DMS79 treated with DMSO at 0.1 percent for 48 hours (cell line): Measurements from ENCODE around the gene ZNF513.
A peak's percentile ranks its signal among the peaks of the same experiment; 100 is the strongest.
"Not testable (repeated sequence)": the region's sequence is repeated elsewhere in the genome, so short reads cannot be mapped to it uniquely, and the experiment has no call there.

ENCODE experiments used
- DNase-seq: peaks from one replicate; lab custom pipeline; 2025; lab: John Stamatoyannopoulos, UW

ZNF513 gene, protein sequence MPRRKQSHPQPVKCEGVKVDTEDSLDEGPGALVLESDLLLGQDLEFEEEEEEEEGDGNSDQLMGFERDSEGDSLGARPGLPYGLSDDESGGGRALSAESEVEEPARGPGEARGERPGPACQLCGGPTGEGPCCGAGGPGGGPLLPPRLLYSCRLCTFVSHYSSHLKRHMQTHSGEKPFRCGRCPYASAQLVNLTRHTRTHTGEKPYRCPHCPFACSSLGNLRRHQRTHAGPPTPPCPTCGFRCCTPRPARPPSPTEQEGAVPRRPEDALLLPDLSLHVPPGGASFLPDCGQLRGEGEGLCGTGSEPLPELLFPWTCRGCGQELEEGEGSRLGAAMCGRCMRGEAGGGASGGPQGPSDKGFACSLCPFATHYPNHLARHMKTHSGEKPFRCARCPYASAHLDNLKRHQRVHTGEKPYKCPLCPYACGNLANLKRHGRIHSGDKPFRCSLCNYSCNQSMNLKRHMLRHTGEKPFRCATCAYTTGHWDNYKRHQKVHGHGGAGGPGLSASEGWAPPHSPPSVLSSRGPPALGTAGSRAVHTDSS

DNA sequence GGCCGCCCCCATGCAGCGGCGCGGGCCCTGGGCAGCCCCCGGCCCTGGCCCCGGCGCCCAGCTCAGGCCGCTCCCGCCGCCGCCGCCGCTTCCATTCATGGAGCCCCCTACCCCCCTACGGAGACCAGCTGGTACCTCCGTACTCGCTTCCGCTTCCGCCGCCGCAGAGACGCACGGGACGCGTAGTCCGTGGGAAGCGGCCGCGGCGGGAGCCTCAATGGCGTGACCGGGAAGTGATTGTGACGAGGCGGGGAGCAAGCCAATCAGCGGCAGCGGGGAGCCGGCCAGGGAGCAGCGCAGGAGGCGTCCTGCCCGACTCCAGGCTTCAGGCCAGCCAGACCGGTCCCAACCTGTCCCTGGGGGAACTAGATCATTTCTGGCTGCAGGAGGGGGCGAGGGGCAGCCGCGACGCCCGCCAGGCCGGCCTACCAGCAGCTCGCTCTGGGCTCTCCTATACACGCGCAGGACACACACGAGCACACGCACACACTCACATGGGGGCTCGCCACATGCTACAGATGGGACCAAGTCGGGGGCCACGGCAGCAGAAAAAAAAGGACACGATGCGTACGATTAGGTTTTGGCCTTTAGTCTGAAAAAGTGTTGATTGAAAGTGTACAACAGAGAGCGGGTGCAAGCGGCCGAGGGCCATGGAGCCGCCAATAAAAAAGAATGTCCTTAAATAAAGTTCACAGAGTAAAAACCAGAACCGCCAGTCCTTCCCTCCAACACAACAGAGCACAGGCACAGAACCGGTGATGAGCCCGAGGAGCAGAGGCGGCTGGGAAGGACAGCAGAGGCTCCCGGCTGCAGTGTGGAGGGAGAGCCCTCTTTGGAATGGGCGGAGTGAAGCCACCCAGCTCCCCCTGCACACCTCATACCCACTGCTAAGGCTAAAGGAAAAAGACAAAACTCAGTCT is at the start of gene ZNF513:
Gene ZNF513, minus strand, starts transcription at position 109 of the 920 bp plus-strand sequence. CDS start 208 bp downstream, outside the sequence.
- peak; percentile 93 for DNase-seq

DNA sequence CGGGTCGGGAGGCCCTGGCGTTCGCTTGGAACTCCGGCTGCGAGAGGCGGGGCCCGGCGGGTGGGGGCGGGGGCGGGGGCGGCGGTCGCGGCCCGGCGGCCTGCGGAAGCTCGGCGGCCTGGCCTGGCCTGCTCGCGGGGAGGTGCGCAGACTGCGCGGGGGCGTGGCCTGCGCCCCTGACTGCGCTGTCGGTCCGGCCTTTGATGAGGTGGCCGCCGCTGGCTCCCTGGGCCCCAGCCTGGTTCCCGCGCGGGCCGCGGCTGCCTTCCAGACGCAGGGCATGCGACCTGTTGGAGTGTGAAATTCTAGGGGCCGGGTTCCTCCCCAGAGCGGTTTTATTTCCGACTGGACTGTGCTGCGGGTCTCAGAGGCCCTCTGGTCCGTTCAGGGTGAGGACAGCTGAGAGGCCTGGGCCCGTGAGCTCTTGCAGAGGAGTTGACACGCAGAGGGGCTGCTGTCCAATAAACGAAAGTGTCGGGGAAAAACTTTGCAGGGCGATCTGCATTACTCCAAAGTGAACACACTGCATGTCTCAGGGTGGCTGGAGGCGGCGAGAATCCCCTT is 48.5 kb upstream of the ZNF513 start:
- DNase-seq: peak; percentile 59

DNA sequence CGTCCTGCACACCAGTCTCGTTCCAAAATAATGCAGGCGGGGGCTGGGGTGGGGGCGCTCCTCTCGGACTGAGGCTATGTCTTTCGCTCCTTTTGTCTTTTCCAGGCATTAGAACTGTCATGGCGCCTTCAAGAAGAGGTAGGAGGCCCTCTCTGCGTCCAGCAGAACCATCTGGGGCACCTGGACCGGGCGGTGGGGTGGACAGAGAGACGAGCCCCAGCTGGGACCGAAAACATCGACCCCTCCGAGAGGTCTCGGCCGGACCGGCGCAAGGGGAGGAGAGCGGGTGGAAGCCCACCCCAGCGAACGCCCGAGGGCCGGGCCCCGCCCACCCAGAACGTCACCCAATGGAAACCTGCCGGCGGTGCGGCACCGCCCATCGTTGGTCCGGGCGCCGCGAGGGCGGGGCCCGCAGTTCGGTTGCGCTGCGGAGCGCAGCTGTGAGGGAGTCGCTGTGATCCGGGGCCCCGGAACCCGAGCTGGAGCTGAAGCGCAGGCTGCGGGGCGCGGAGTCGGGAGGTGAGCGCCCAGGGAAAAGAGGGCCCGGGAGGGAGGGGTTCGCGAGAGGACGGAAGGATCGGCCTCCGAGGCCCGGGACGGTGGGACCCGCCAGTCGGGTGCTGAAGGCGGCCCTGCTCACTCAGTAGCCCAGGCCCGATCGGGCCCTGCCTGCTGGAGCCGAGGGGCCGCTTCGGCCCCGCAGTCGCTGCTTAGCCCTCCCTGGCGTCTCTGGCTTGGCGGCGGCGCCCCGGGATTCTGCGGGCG is 47.9 kb upstream of the ZNF513 start, which contains the start of gene NRBP1:
Gene NRBP1, plus strand, starts transcription at position 419 of the 765 bp plus-strand sequence. CDS start 4,643 bp downstream, outside the sequence.
- DNase-seq: peak; percentile 90

DNA sequence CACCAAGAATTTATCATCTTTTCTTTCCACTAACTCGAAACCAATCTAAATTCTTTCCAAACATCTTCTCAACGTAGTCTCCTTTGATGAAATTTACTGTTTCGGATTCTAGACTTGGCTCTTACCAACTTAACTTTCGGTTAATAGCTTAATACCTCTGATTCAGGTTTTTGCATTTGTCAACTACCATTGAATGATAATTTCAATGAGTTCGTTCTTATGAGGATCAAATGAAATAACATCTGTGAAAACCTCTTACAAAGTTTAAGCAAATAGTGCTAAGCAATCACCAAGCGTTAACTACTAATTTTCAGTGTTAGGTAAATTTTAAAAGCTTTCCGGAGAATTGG is 47.3 kb upstream of the ZNF513 start:
- DNase-seq: no peak

DNA sequence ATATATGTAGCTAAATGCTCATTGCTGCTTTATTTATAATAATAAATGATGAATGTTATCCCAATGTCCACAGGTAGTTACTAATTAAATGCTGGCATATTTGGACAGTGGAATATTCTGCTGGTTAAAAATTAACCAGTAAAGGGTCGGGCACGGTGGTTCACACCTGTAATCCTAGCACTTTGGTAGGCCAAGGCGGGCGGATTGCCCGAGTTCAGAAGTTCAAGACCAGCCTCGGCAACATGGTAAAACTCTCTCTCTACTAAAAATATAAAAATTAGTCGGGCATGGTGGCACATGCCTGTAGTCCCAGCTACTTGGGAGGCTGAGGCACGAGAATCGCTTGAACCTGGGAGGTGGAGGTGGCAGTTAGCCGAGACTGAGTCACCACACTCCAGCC is 44.5 kb upstream of the ZNF513 start:
- not testable (repeated sequence) for DNase-seq

DNA sequence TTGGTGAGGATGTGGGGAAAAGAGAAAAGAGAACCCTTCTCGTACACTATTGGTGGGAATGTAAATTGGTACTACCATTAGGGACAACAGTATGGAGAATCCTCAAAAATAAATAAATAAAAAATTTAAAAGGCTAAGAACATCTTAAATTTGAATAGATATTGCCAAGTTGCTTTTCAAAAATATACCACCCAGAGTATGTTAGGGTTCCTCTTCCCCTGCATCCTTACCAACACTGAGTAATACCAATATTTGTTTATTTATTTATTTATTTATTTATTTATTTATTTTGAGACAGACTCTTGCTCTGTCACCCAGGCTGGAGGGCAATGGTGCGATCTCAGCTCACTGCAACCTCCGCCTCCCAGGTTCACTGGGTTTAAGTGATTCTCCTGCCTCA is 42.4 kb upstream of the ZNF513 start:
- DNase-seq: no peak

DNA sequence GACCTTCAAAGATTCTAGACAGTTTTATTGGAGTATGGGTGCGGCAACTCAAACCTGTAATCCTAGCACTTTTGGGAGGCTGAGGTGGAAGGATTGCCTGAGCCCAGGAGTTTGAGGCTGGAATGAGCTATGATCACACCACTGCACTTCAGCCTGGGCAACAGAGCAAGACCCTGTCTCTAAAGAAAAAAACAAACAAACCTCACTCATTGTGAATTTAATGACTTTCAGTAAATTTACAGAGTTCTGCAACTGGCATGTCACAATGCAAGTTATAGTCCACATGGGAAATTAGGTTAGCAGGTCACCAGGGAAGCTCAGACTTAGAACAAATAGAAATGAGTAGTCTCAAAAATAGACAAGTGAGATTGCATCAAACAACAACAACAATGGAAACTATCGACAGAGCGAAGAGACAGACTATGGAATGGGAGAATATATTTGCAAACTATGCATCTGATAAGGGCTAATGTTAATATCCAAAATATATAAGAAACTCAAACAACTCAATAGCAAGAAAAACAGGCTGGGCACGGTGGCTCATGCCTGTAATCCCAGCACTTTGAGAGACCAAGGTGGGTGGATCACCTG is 41.2 kb upstream of the ZNF513 start:
- no peak for DNase-seq

DNA sequence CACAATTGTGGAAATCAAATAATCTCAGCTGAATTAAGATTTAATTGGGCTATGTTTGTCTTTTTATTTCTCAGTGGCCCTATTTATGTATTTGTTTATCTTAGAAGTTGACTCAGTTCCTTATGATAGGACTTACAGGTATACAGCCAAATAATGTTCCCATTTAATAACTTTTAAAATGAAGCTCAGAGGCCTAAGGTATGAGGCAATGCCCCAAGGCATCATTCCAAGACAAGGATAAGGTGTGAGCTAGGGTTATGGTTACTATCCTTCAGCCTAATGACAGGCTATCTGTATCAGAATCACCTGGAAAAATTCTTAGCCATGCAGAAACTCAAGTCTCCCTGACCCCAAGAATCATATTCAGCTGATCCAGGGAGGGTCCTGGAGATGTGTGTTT is 40.5 kb upstream of the ZNF513 start:
- no peak for DNase-seq

DNA sequence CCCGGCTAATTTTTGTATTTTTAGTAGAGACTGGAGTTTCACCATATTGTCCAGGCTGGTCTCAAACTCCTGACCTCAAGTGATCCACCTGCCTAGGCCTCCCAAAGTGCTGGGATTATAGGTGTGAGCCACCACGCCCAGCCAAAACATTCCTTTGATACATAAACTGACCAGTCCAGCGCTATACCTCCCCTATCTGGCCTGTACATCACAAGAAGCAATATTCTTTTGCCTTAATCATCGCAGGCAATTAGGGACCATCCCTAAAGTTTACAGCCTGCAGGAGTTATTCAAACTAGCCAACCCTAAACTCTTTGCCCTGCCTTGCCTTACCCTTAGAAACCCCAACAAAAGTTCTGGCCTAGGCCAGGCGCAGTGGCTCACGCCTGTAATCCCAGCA is 35.6 kb upstream of the ZNF513 start:
- DNase-seq: no peak

DNA sequence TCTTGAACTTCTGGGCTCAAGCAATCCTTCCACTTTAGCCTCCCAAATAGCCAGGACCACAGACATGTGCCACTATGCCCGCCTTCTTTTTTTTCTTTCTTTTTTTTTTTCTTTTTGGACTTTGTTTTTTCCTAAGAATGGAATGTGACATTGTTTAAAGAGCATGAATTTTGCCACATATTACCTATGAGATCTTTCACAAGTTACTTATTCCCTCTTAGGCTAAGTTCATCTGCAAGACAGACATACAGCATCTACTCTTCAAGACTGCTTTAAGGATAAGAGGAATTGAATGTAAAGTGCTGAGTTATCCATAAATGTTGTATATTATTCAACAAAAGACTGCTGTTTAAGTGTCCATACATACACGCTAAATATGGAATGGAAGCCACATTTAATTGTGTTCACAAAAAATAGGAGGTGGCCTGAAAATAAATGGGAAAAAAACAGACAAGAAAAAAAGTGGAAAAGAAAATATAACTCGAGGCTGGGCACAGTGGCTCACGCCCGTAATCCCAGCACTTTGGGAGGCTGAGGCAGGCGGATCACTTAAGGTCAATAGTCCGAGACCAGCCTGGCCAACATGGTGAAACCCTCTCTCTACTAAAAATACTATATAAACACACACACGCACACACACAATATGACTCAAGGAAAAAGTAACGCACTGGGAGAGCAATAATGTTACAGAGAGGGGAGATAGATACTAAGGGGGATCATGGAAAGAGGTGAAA is 32.1 kb upstream of the ZNF513 start:
- DNase-seq: no peak

DNA sequence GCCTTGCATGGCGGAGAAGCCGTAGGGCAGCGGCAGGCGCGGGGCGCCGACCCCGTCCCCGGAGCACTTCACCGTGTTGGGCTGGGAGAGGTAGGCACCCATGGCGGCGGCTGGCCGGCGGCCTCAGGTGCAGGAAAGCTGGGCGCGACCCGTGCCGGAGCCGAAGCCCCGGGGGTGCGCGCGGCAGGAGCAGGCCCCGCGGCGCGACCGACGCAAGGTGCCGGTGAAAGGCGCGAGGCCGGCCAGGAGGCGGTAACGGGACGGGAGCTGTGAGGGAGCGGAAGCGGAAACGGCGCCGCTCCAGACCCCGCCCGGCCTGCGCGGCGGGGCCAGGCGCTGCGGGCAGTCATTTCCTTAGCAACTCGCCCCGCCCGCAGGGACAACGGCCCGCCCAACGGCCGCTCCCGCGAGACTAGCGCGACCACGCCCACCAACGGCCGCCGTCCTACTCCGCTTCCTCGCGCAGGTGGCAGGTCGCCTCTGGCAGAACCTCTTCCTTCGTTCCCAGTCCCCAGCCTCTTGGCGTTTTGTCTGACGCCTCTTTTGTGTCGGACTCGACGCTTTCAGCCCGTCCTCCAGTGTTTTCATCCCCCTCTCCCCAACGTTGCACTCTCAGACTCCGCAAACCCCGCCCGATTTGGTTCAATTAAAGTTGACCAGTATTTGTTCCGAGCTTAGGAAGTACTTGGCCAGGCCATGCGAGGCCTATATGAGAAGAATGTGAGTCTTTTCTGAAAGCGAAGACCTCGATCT is 29.0 kb upstream of the ZNF513 start, which contains the start of gene PPM1G:
Gene PPM1G, minus strand, starts transcription at position 271 of the 753 bp plus-strand sequence. Its CDS starts 169 bp downstream, at position 102.
- peak; percentile 96 for DNase-seq

DNA sequence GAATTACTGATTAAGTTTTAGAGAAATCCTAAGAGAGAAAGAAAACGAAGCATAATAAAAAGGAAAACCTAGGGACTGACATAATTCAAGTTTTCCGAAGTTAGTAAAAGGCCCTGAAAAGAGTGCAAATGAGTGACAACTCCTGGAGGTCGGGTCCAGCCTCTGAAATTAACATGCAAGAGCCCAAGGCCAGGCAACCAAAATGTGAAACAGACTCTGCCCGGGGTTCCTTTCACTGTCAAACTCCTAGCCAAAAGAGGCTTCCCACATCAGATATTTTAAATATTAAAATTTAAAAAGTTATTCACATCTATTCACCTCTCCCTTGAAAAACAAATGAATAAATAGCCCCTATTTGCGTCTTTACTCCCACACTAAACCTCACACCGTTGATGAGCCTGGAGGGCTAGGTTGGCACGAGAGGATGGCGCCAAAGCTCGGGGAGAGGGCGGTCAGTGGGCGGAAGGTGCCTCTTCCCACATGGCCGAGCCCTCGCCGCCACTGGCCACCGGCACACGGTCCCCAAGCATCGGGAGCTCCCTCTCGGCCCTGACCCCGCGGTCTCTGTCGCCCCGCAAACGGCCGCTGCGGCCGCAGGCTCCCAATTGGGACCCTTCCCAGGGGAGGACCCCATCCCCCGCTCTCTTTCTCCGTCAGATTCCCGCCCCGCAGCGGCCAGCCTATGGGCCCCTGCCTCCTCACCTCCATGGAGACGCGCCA is 28.2 kb upstream of the ZNF513 start:
- no peak for DNase-seq

DNA sequence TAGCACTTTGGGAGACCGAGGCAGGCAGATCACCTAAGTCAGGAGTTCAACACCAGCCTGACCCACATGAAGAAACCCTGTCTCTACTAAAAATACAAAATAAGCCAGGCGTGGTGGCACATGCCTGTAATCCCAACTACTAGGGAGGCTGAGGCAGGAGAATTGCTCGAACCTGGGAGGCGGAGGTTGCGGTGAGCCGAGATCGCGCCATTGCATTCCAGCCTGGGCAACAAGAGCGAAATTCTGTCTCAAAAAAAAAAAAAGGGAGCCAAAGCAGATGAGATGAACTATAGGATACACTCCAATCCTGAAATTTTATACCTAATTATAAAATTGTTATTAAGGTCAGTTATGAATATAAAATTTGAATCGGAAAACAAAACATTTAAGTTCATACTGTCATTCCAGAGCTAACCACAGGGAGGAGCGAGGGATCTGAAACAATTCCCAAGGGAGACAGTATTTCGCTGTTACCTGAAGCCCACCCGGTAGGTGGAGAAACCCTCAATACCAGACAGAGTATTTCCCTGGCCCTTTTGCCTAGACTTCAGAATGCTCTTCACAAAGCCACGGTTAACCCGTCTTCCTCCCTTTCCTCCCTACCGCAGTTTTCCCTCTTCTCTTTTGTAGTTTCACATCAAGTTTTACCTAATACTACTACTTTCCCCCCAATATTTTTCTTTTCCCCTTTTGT is 27.4 kb upstream of the ZNF513 start:
- DNase-seq: peak; percentile 38

DNA sequence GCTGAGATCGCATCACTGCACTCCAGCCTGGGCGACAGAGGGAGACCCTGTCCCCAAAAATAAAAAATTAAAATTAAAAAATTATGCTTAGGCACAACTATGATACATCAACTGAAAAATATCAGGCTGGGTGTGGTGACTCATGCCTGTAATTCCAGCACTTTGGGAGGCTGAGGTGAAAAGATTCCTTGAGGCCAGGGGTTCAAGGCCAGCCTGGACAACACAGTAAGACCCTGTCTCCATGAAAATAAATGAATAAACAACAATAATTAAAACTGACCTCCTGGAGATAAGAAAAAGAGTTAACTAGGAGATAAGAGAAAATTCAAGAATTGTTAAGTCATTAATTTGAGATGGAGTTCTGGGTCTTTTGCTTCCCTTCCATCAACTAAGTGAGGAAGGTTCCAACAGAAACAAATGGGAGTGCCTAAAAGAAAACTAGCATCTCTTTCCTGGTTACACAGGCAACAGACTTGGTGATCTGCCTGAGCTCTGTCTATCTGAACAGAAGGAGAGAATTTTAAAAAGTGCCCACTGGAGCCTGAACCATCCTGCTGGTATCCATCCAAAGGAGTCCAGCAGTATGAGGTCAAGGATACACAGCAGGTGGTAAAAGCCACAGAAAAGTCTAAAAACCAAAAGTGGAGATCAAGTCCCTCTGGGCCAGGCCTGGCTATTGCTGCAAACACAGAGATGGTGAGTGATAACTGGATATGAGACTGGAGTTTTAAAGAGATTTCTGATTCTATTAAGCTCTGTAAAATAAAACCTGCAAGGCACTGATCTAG is 20.0 kb upstream of the ZNF513 start:
- no peak for DNase-seq

DNA sequence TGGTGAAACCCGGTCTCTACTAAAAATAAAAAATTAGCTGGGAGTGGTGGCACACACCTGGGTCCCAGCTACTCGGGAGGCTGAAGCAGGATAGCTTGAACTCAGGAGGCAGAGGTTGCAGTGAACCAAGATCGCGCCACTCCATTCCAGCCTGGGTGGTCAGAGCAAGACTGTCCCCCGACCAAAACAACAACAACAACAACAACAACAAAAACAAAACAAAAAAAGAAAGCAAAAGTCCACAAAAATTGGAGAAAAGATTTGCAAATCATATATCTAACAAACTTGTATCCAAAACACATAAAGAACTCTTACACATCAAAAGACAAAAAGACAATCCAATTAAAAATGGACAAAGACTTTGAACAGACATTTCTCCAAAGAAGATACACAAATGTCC is 18.4 kb upstream of the ZNF513 start:
- DNase-seq: no peak

DNA sequence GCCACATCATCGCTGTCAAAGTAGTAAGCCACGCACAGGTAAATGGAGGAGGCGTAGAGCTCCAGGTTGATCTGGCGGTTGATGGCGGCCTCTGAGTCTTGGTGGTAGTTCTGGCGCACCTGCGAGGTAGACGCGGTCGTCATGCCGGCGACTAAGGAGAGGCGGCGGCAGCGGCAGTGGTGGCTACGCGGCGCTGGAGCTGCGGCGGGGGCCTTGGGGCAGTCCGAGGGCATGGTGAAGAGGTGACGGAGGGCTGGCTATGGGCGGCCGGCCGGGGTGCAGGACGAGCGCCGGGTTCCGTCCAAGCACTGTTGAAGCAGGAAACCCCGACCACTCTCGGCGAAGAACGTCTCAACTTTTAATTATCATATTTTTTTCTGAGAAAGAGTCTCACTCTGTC is 12.7 kb upstream of the ZNF513 start:
- DNase-seq: no peak
